SU-DHL-6 (cell line): Measurements from ENCODE around the gene RPS6KA2.

Experiments used
- H2AFZ ChIP-seq: fragments of 200-600 bp; sonication (generic); 2 replicates; pipeline ENCODE4 v1.6.1; 2014; ENCODE audit warnings: low read depth, mild to moderate bottlenecking, moderate library complexity, mixed read lengths, antibody characterized with exemption, low read length; ENCODE audit not compliant: severe bottlenecking
- H3F3A ChIP-seq: fragments of 200-600 bp; shearing (Covaris generic); 2 replicates; pipeline ENCODE4 v1.6.0; 2016; ENCODE audit warnings: antibody characterized with exemption, mild to moderate bottlenecking; ENCODE audit not compliant: insufficient read depth
- H3K27ac ChIP-seq: fragments of 200-600 bp; sonication (generic); 2 replicates; pipeline ENCODE4 v1.5.1; 2016; ENCODE audit warnings: low read depth, mild to moderate bottlenecking, low read length, moderate library complexity, mixed read lengths
- H3K27me3 ChIP-seq: fragments of 200-600 bp; sonication (generic), shearing (Covaris generic); 2 replicates; pipeline ENCODE4 v1.6.0; 2014; ENCODE audit warnings: mild to moderate bottlenecking, low read length
- H3K36me3 ChIP-seq: fragments of 200-600 bp; sonication (generic); 2 replicates; pipeline ENCODE4 v1.6.1; 2014; ENCODE audit warnings: mild to moderate bottlenecking, low read length, mixed read lengths
- H3K4me2 ChIP-seq: fragments of 300-600, 200-600 bp; shearing (Covaris generic), sonication (generic); 2 replicates; pipeline ENCODE4 v1.6.0; 2014; ENCODE audit warnings: low read length, low read depth, mild to moderate bottlenecking; ENCODE audit not compliant: poor library complexity, severe bottlenecking
- H3K4me3 ChIP-seq: fragments of 200-600 bp; sonication (generic); 2 replicates; pipeline ENCODE4 v1.5.1; 2014; ENCODE audit warnings: antibody characterized with exemption, low read length, mild to moderate bottlenecking, mixed read lengths; ENCODE audit not compliant: insufficient read depth, poor library complexity, severe bottlenecking
- H3K79me2 ChIP-seq: fragments of 200-600 bp; sonication (generic); 2 replicates; pipeline ENCODE4 v1.6.1; 2014; ENCODE audit warnings: mild to moderate bottlenecking, low read length, moderate library complexity; ENCODE audit not compliant: insufficient read depth
- H3K9ac ChIP-seq: fragments of 200-600 bp; sonication (generic); 2 replicates; pipeline ENCODE4 v1.7.0; 2014; ENCODE audit warnings: mild to moderate bottlenecking, low read length
- H3K9me2 ChIP-seq: fragments of 200-600 bp; sonication (generic); replicated peaks from 2 replicates; pipeline ENCODE4 v1.6.1; 2014; ENCODE audit warnings: low read length; ENCODE audit not compliant: insufficient read depth
- H3K9me3 ChIP-seq: fragments of 200-600 bp; sonication (generic); 2 replicates; pipeline ENCODE4 v1.6.1; 2014; ENCODE audit warnings: low read length, mixed read lengths; ENCODE audit not compliant: insufficient read depth
- H4K20me1 ChIP-seq: fragments of 200-600 bp; sonication (generic); 2 replicates; pipeline ENCODE4 v1.6.1; 2014; ENCODE audit warnings: low read depth, mild to moderate bottlenecking, antibody characterized with exemption, low read length, moderate library complexity, mixed read lengths
- CTCF ChIP-seq: fragments of 200-600 bp; sonication (generic); IDR thresholded peaks from one replicate; pipeline ENCODE4 v1.5.1; 2017; ENCODE audit warnings: antibody characterized with exemption, mild to moderate bottlenecking, low read length, moderate library complexity; ENCODE audit not compliant: insufficient read depth, poor library complexity, severe bottlenecking
- EZH2phosphoT487 ChIP-seq: fragments of 200-600 bp; sonication (generic), shearing (Covaris generic); conservative IDR thresholded peaks from 2 replicates; pipeline ENCODE4 v1.6.1; 2018; ENCODE audit warnings: mild to moderate bottlenecking, antibody characterized with exemption, low read length, moderate library complexity, mixed read lengths

The RPS6KA2 gene

GRCh38 chr6:166412156-166412910, 214.7 kb downstream of the RPS6KA2 start:
- TF ChIP-seq EZH2phosphoT487 (no peak), CTCF (no peak)
- H3K27ac ChIP-seq, result no peak overlapping the region
- no peaks in the 10 kb centered on the region for H3K9me3 ChIP-seq
- H3K9ac ChIP-seq, result no peak overlapping the region
- no peak overlapping the region for H2AFZ ChIP-seq
- no peaks in the 10 kb centered on the region for H3K9me2 ChIP-seq
- H4K20me1 ChIP-seq, result no peaks in the 10 kb centered on the region
- H3K79me2 ChIP-seq, result no peaks in the 10 kb centered on the region
- H3K4me3 ChIP-seq, result no peak overlapping the region
- no peaks in the 10 kb centered on the region for H3K27me3 ChIP-seq
- H3K4me2 ChIP-seq, result no peak overlapping the region
- no peaks in the 10 kb centered on the region for H3F3A ChIP-seq
- no peaks in the 10 kb centered on the region for H3K36me3 ChIP-seq

GRCh38 chr6:166411721-166412151, 215.3 kb downstream of the RPS6KA2 start:
- Histone ChIP-seq H2AFZ (no peak overlapping the region), H3K4me2 (no peak overlapping the region), H3K36me3 (no peaks in the 10 kb centered on the region), H3K79me2 (no peaks in the 10 kb centered on the region), H3F3A (no peaks in the 10 kb centered on the region), H3K9ac (no peak overlapping the region), H3K9me2 (no peaks in the 10 kb centered on the region), H4K20me1 (no peaks in the 10 kb centered on the region), H3K27me3 (no peaks in the 10 kb centered on the region), H3K27ac (no peak overlapping the region), H3K9me3 (no peaks in the 10 kb centered on the region), H3K4me3 (no peak overlapping the region)
- no peak for TF ChIP-seq EZH2phosphoT487
- TF ChIP-seq CTCF, result no peak

- H3K4me3 ChIP-seq, result no peak overlapping the region
- no peaks in the 10 kb centered on the region for H4K20me1 ChIP-seq
- TF ChIP-seq EZH2phosphoT487 (no peak), CTCF (no peak)
- H3K36me3 ChIP-seq, result no peaks in the 10 kb centered on the region
- no peaks in the 10 kb centered on the region for H3K27me3 ChIP-seq
- no peak overlapping the region for H3K9ac ChIP-seq
- no peak overlapping the region for H3K27ac ChIP-seq
- H3K9me3 ChIP-seq, result no peaks in the 10 kb centered on the region
- H3K79me2 ChIP-seq, result no peaks in the 10 kb centered on the region
- H3K9me2 ChIP-seq, result no peaks in the 10 kb centered on the region
- no peak overlapping the region for H3K4me2 ChIP-seq
- no peak overlapping the region for H2AFZ ChIP-seq
- no peaks in the 10 kb centered on the region for H3F3A ChIP-seq
Observed at GRCh38 chr6:166411271-166411670, 215.8 kb downstream of the RPS6KA2 start.
